T-cell (primary cell): ENCODE measurements around the gene FHIT. TPM values are rescaled to one million over a fixed set of nuclear protein-coding genes. Genes with fewer than 3 reads are reported as not detected.

Source experiments
- ATAC-seq, 4 experiments: fragments of 200-7000 bp in 3 of 4; fragments of 150-1000 bp in 1 of 4; cut with Tn5 transposase; replicated peaks in 1 of 4; 1 replicate in 3 of 4; 2 replicates in 1 of 4; pipeline ENCODE4 v1.10.0; 2021; ENCODE audit warnings: moderate library complexity in 3 of 4, mild to moderate bottlenecking in 2 of 4, moderate number of reproducible peaks in 1 of 4
- CTCF ChIA-PET, 2 donors: fragments of 300-600 bp; sonication (Branson Sonifier 250); formaldehyde crosslinking; loops; one replicate each; lab custom pipeline; 2022; ENCODE audit warnings: antibody characterized with exemption in 2 of 2; lab: Charles Lee
- POLR2A ChIA-PET, 2 donors: fragments of 300-600 bp; sonication (Branson Sonifier 250); formaldehyde crosslinking; loops; one replicate each; lab custom pipeline; 2022; ENCODE audit warnings: antibody characterized with exemption in 2 of 2; lab: Charles Lee
- DNase-seq, 35 experiments: peaks; one replicate each; pipeline versions ENCODE4 v3.0.0 to v3.0.0-alpha.2; 2013 to 2023
- H3K27ac ChIP-seq: one replicate; pipeline ENCODE4 v1.5.1; 2013; ENCODE audit warnings: low read length
- H3K27me3 ChIP-seq, 2 experiments: replicated peaks in 1 of 2; 1 replicate in 1 of 2; 2 replicates in 1 of 2; pipeline versions ENCODE4 v1.6.1 to v1.7.0; 2013; ENCODE audit warnings: low read length in 1 of 2, mixed read lengths in 1 of 2; ENCODE audit not compliant: control insufficient read depth in 2 of 2, insufficient read depth in 2 of 2; ENCODE audit errors: extremely low read depth in 1 of 2
- H3K36me3 ChIP-seq, 2 donors: 1 replicate in 1 of 2; 2 replicates in 1 of 2; pipeline versions ENCODE4 v1.6.1 to v1.7.0; 2013; ENCODE audit warnings: low read length in 1 of 2; ENCODE audit not compliant: control insufficient read depth in 2 of 2, insufficient read depth in 1 of 2; ENCODE audit errors: extremely low read depth in 1 of 2
- H3K4me1 ChIP-seq, 2 experiments: 1 replicate in 1 of 2; 2 replicates in 1 of 2; pipeline versions ENCODE4 v1.6.1 to v1.7.0; 2013; ENCODE audit warnings: low read length in 2 of 2, mixed read lengths in 1 of 2; ENCODE audit not compliant: insufficient read depth in 2 of 2, control insufficient read depth in 1 of 2; ENCODE audit errors: extremely low read depth in 1 of 2
- H3K4me3 ChIP-seq, 2 donors: 1 replicate in 1 of 2; 2 replicates in 1 of 2; pipeline versions ENCODE4 v1.5.1 to v1.7.0; 2013; ENCODE audit warnings: mild to moderate bottlenecking in 2 of 2, low read length in 1 of 2, moderate library complexity in 1 of 2; ENCODE audit not compliant: control insufficient read depth in 1 of 2; ENCODE audit errors: extremely low read depth in 1 of 2
- H3K9me3 ChIP-seq: 2 replicates; pipeline ENCODE4 v1.7.0; 2013
- H3K27ac Mint-ChIP-seq, 2 donors: one replicate each; pipeline ENCODE4 v1.8.0; 2020 to 2021; ENCODE audit warnings: mild to moderate bottlenecking in 2 of 2, mixed read lengths in 2 of 2
- H3K27me3 Mint-ChIP-seq, 2 donors: one replicate each; pipeline ENCODE4 v1.8.0; 2021 to 2022; ENCODE audit warnings: mixed read lengths in 2 of 2
- H3K36me3 Mint-ChIP-seq: one replicate; pipeline ENCODE4 v1.8.0; 2021; ENCODE audit warnings: mixed read lengths
- H3K4me1 Mint-ChIP-seq, 3 donors: one replicate each; pipeline ENCODE4 v1.8.0; 2020 to 2022; ENCODE audit warnings: mixed read lengths in 3 of 3, mild to moderate bottlenecking in 1 of 3
- H3K4me3 Mint-ChIP-seq, 3 donors: one replicate each; pipeline ENCODE4 v1.8.0; 2020 to 2022; ENCODE audit warnings: mild to moderate bottlenecking in 3 of 3, mixed read lengths in 3 of 3, moderate library complexity in 3 of 3
- H3K9me3 Mint-ChIP-seq, 3 donors: one replicate each; pipeline ENCODE4 v1.8.0; 2020 to 2022; ENCODE audit warnings: mixed read lengths in 3 of 3
- WGBS: methylation state at CpG from one replicate; pipeline ENCODE4 v1.1.5; 2013; ENCODE audit warnings: missing lambda C conversion rate; ENCODE audit not compliant: insufficient coverage; 5-methylcytosine and 5-hydroxymethylcytosine counted together
- total RNA-seq, 35 experiments: library from RNA in 6 of 35; stranded (reverse) in 6 of 35; fragments of 120-200 nt in 1 of 35; gene quantifications; one replicate each; pipeline versions ENCODE4 v1.2.1 to v1.2.4 and lab custom pipeline; 2013 to 2026

FHIT gene
- total RNA-seq, 5 donors from 2014 or later (not counting 1 experiment from before 2014, with no cell fraction given) = 33.1 to 197 (median 78.3) TPM

DNA sequence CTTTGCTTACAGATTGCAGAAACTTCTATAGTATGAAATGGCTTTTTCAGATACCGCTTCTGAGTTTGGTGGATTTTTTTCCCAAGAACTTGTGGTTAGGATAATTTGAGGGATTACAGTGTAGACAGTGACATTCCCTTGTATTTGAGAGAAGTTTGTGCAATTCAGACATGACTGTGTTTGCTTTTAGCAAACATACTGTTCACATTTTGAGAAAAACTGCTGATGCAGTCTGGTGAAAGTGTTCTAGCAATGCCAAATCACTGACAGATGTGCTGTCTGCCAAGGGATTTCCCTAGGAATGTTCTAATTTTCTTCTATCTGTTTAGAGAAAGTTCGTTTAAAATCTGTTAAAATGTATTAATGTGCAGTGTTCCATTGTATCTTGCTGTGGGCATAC lies 652.6 kb downstream of the FHIT start:
- no peaks in the 10 kb centered on the region for H3K36me3 ChIP-seq
- Mint-ChIP-seq H3K4me3 (no peak overlapping the region), H3K9me3 (no peaks in the 10 kb centered on the region), H3K36me3 (no peaks in the 10 kb centered on the region), H3K4me1 (peaks cover 15 to 19% (median 16%) of the 10 kb centered on the region in 3 donors), H3K27ac (no peak overlapping the region), H3K27me3 (peaks cover 3 to 10% of the 10 kb centered on the region in 2 donors)
- no CpG with 5 or more reads among the region's 2 CpGs for WGBS
- no peak overlapping the region for H3K4me3 ChIP-seq
- no peaks in the 10 kb centered on the region for H3K27me3 ChIP-seq
- CTCF ChIA-PET = no interaction called here
- POLR2A ChIA-PET = no interaction called here
- ATAC-seq (no peak), DNase-seq (no peak)
- no peaks in the 10 kb centered on the region for H3K9me3 ChIP-seq
- H3K27ac ChIP-seq = no peak overlapping the region
- H3K4me1 ChIP-seq = no peaks in the 10 kb centered on the region

DNA sequence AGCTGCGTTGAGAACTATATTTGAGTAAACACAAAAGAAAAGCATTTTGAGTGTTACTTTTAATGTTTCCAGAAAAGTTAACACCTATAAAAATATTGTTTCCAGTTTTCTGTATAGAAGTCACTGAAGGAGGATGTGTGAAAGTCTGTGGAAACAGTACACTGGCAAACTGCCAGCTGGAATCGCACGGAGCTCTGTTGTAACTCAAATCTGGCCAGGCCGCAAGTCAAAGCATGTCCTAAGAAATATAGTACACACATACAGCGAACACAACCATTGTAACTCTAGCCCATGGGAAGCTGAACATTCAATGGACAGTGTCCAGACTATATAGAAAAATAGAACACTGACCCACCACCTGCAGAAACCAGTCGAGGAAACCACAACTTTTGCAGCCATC lies 657.2 kb downstream of the FHIT start:
- ChIA-PET CTCF (no interaction called here), POLR2A (interaction anchor here in 1 of 2 donors (0.6 kb wide), 1 partner anchor 8 kb away, joined by 4 read pairs; no protein-coding TSS in a partner anchor)
- H3K4me1 ChIP-seq = no peaks in the 10 kb centered on the region
- H3K36me3 ChIP-seq = no peaks in the 10 kb centered on the region
- peaks cover 3 to 10% of the 10 kb centered on the region in 2 donors for H3K27me3 Mint-ChIP-seq
- no peak overlapping the region for H3K27ac Mint-ChIP-seq
- H3K4me3 Mint-ChIP-seq = no peak overlapping the region
- no peaks in the 10 kb centered on the region for H3K9me3 ChIP-seq
- H3K4me3 ChIP-seq = no peak overlapping the region
- H3K9me3 Mint-ChIP-seq = no peaks in the 10 kb centered on the region
- DNase-seq = no peak
- H3K27ac ChIP-seq = no peak overlapping the region
- WGBS = 0% methylated on average over 2 of the region's 6 CpGs
- ATAC-seq = no peak
- H3K36me3 Mint-ChIP-seq = no peaks in the 10 kb centered on the region
- H3K27me3 ChIP-seq = no peaks in the 10 kb centered on the region
- H3K4me1 Mint-ChIP-seq = no peaks in the 10 kb centered on the region

DNA sequence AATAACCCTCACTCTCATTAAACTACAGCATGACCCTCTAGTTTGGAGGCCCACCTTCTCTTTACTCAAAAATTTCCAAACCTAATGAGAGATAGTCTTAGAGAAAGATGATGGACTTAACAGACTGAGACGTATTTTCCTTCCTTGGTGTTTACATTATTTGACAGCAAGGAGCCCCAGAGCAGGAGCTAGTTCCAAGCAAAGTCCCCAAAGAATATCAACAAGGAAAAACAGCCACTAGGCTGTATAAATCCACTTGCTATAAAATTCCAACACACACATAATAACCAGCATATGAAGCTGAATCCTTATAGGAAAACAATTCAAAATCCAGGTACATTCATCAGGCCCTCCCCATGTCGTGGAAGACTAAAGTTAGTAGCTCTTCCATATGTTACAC lies 660.0 kb downstream of the FHIT start:
- peaks cover 3 to 6% of the 10 kb centered on the region in 2 donors for H3K27me3 Mint-ChIP-seq
- Histone ChIP-seq H3K36me3 (no peaks in the 10 kb centered on the region), H3K9me3 (no peaks in the 10 kb centered on the region), H3K27me3 (no peaks in the 10 kb centered on the region), H3K4me3 (no peak overlapping the region), H3K4me1 (no peaks in the 10 kb centered on the region), H3K27ac (no peak overlapping the region)
- H3K4me1 Mint-ChIP-seq = no peaks in the 10 kb centered on the region
- no peaks in the 10 kb centered on the region for H3K36me3 Mint-ChIP-seq
- POLR2A ChIA-PET = interaction anchor here in 1 of 2 donors (0.6 kb wide), 1 partner anchor 10 kb away, joined by 3 read pairs; no protein-coding TSS in a partner anchor
- H3K4me3 Mint-ChIP-seq = no peak overlapping the region
- H3K27ac Mint-ChIP-seq = no peak overlapping the region
- peaks cover 0 to 4% (median 0%) of the 10 kb centered on the region in 3 donors for H3K9me3 Mint-ChIP-seq
- no CpG with 5 or more reads among the region's 2 CpGs for WGBS
- no peak for ATAC-seq
- CTCF ChIA-PET = no interaction called here
- no peak for DNase-seq

DNA sequence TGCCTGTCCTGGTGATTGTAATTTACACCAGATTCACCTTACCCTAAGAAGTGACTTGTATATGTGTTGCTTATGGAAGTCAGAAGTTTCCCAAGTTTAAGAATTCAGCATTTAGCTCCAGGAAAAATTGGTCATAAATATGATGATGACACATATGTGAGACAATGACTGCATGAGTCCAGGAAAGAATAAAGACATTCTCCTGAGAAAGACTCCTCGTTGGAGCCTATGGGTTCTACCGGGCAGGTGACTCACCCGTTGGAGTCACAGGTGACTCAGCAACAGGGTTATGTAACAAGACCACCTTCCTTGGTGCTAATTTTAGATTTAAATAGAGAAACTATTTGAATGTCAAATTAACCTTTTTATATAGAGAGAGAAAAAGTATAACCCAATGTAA lies 662.4 kb downstream of the FHIT start:
- no peaks in the 10 kb centered on the region for H3K27me3 ChIP-seq
- CTCF ChIA-PET = no interaction called here
- DNase-seq = no peak
- H3K27me3 Mint-ChIP-seq = no peaks in the 10 kb centered on the region
- no peaks in the 10 kb centered on the region for H3K4me1 ChIP-seq
- H3K9me3 ChIP-seq = no peaks in the 10 kb centered on the region
- no peak overlapping the region for H3K4me3 Mint-ChIP-seq
- no peaks in the 10 kb centered on the region for H3K4me1 Mint-ChIP-seq
- H3K9me3 Mint-ChIP-seq = peaks cover 0 to 4% (median 0%) of the 10 kb centered on the region in 3 donors
- no peak overlapping the region for H3K27ac ChIP-seq
- no peak overlapping the region for H3K27ac Mint-ChIP-seq
- ATAC-seq = no peak
- H3K4me3 ChIP-seq = no peak overlapping the region
- no peaks in the 10 kb centered on the region for H3K36me3 Mint-ChIP-seq
- POLR2A ChIA-PET = no interaction called here
- H3K36me3 ChIP-seq = no peaks in the 10 kb centered on the region
- no CpG with 5 or more reads among the region's 3 CpGs for WGBS

DNA sequence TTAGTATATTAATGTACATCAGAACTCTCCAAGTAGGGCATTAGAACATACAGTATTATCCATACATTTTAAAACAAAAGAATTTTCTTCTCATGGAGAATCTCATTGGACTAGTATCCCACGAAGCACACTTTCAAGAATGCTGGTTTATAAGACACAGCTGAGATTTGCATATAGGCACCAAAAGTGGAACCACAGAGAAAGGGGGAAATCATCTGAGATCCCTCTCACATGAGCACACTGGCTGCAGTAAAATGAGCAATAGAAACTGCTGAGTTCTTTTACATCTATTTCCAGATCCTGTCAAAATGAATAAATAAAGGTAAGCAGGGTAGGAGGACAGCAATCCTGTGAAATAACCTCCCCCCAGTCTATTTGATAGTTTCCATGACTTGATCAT lies 665.3 kb downstream of the FHIT start:
- Mint-ChIP-seq H3K4me1 (no peaks in the 10 kb centered on the region), H3K27ac (no peak overlapping the region), H3K27me3 (no peaks in the 10 kb centered on the region), H3K9me3 (peaks cover 0 to 4% (median 0%) of the 10 kb centered on the region in 3 donors), H3K4me3 (no peak overlapping the region), H3K36me3 (no peaks in the 10 kb centered on the region)
- Histone ChIP-seq H3K4me3 (no peak overlapping the region), H3K36me3 (no peaks in the 10 kb centered on the region), H3K9me3 (no peaks in the 10 kb centered on the region), H3K4me1 (no peaks in the 10 kb centered on the region), H3K27me3 (no peaks in the 10 kb centered on the region), H3K27ac (no peak overlapping the region)
- CTCF ChIA-PET = no interaction called here
- WGBS = no CpG with 5 or more reads among the region's 1 CpG
- POLR2A ChIA-PET = no interaction called here
- ATAC-seq = no peak
- no peak for DNase-seq

DNA sequence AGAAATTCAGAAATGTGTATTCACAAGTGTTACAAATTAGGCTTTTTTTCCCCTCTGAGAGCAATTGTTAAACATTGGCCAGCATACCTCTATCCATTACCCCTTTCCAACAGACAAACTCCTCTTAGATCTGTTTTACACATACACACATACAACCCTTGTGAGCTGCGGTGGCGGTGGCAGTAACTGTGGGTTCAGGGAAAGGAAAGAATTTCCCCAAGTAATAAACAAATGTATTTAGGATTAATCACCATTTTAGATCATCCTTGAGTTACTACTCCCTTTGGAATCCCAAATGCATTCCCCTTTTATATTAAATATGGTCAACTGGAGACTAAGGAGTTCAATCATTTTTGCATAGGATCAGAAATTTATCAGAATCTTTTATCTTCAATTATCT lies 667.0 kb downstream of the FHIT start:
- Mint-ChIP-seq H3K36me3 (no peaks in the 10 kb centered on the region), H3K27me3 (no peaks in the 10 kb centered on the region), H3K9me3 (peaks cover 0 to 4% (median 0%) of the 10 kb centered on the region in 3 donors), H3K4me1 (no peaks in the 10 kb centered on the region), H3K27ac (no peak overlapping the region), H3K4me3 (no peak overlapping the region)
- no peaks in the 10 kb centered on the region for H3K4me1 ChIP-seq
- H3K27me3 ChIP-seq = no peaks in the 10 kb centered on the region
- CTCF ChIA-PET = no interaction called here
- no peak for ATAC-seq
- POLR2A ChIA-PET = no interaction called here
- WGBS = no CpG with 5 or more reads among the region's 2 CpGs
- DNase-seq = no peak
- no peaks in the 10 kb centered on the region for H3K9me3 ChIP-seq
- no peak overlapping the region for H3K27ac ChIP-seq
- no peaks in the 10 kb centered on the region for H3K36me3 ChIP-seq
- H3K4me3 ChIP-seq = no peak overlapping the region

DNA sequence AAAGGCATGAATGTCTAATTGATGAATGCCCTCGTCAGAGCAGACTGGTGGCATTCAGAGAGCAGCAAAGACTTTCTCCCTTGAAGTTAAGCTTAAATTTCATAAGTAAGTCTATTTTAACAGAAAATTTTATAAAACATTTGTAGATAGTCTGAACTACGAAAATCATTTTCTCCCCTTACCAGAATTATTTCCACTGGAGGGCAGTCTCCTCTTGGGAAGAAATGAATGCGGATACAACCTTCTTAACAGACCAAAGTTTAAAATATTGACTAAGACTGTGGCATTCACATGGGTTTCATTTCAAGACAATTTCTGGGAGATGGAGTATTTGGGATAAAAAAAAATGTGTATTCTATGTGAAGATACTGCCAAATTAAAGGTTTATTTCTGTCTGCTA lies 669.0 kb downstream of the FHIT start:
- no peak overlapping the region for H3K27ac Mint-ChIP-seq
- no peaks in the 10 kb centered on the region for H3K9me3 ChIP-seq
- H3K27me3 Mint-ChIP-seq = no peaks in the 10 kb centered on the region
- H3K9me3 Mint-ChIP-seq = peaks cover 0 to 4% (median 0%) of the 10 kb centered on the region in 3 donors
- POLR2A ChIA-PET = no interaction called here
- no peaks in the 10 kb centered on the region for H3K36me3 ChIP-seq
- no peaks in the 10 kb centered on the region for H3K4me1 Mint-ChIP-seq
- no peaks in the 10 kb centered on the region for H3K4me1 ChIP-seq
- no peak overlapping the region for H3K4me3 ChIP-seq
- no peaks in the 10 kb centered on the region for H3K27me3 ChIP-seq
- no CpG with 5 or more reads among the region's 3 CpGs for WGBS
- no peak overlapping the region for H3K27ac ChIP-seq
- DNase-seq (no peak), ATAC-seq (no peak)
- H3K4me3 Mint-ChIP-seq = no peak overlapping the region
- H3K36me3 Mint-ChIP-seq = no peaks in the 10 kb centered on the region
- CTCF ChIA-PET = no interaction called here
